Ascending aorta (tissue), 2 donors: ENCODE data around the gene BLACAT1. TPM values are rescaled to one million over a fixed set of nuclear protein-coding genes. Genes with fewer than 3 reads are reported as not detected.

Experiments used
- DNase-seq, 2 donors: peaks; one replicate each; pipeline ENCODE4 v3.0.0-alpha.2; 2019; ENCODE audit warnings: low spot score in 2 of 2
- H3K27ac ChIP-seq, 2 donors: fragments of 200-600 bp; sonication (generic); one replicate each; pipeline ENCODE4 v1.5.1; 2016 to 2017; ENCODE audit warnings: mild to moderate bottlenecking in 1 of 2
- H3K27me3 ChIP-seq: fragments of 200-600 bp; sonication (generic); one replicate; pipeline ENCODE4 v1.5.1; 2017
- H3K36me3 ChIP-seq, 2 donors: fragments of 200-600 bp; sonication (generic); one replicate each; pipeline ENCODE4 v1.5.1; 2016
- H3K4me1 ChIP-seq, 2 donors: fragments of 200-600 bp; sonication (generic); one replicate each; pipeline ENCODE4 v1.5.1; 2016 to 2017; ENCODE audit warnings: mild to moderate bottlenecking in 1 of 2
- H3K4me3 ChIP-seq, 2 donors: fragments of 200-600 bp; sonication (generic); one replicate each; pipeline ENCODE4 v1.5.1; 2016 to 2017; ENCODE audit warnings: mild to moderate bottlenecking in 1 of 2
- H3K9me3 ChIP-seq, 2 donors: fragments of 200-600 bp; sonication (generic); one replicate each; pipeline ENCODE4 v1.5.1; 2016
- CTCF ChIP-seq, 3 experiments: fragments of 200-600 bp in 2 of 3; fragments of 450-650 bp in 1 of 3; sonication (generic) in 2 of 3; IDR thresholded peaks; one replicate each; pipeline ENCODE4 v1.5.1; 2016 to 2019; ENCODE audit warnings: antibody characterized with exemption in 3 of 3, mild to moderate bottlenecking in 1 of 3, moderate library complexity in 1 of 3
- intact Hi-C: fragments of 100-400 bp; cut with DNase I; formaldehyde crosslinking; loops from one replicate; pipeline ENCODE4 v1.15.1; 2023
- total RNA-seq: library from RNA; depleted of rRNA; stranded (reverse); fragments of >200 nt; gene quantifications from one replicate; pipeline ENCODE4 v1.1.0, GENCODE V29; 2016

BLACAT1 gene
- not detected for total RNA-seq

DNA sequence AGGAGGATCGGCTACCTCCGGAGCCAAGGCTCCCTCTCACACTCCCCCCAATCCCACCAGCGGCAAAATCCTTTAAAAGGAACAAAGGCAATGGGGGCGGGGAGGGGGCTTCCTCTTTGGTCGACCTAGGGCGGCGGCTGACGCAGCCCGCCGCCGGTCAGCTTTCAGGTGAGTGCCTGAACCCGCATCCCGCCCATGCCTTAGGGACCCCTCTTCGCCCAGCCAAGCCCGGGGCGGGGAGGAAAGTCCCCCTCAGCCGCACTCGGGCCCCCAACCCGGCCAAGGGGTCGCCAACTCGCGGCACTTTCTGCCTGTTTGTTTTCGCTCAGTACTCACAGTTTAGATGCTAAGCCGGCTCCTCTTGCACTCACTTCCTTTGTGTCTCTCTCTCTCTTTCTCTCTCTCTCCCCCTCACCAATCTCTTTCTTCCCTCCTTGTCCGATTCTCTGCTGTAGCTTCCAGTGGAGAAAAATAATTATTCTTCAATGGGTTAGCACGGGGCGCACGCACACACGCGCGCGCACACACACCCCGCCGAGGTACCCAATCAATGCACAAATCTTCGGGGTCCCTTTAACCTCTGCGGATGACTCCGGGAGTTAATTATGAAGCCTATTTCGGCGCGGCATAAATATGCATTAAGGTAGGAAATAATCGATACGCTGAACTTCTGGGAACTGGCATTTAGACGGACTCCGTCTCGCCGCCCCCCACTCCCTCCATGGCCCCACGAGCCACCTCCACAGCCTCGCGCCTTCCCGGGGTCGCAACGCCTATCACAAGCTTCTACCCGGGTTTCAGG lies at the start of gene BLACAT1:
Gene BLACAT1, minus strand, starts transcription at position 465 of the 802 bp plus-strand sequence.
- Histone ChIP-seq H3K27ac (no peak within 1 kb of the TSS), H3K36me3 (no peaks in the 10 kb centered on the region), H3K4me3 (peak within 1 kb of the TSS; percentile 36 to 45), H3K27me3 (peaks cover 22% of the 10 kb centered on the region), H3K4me1 (peaks cover 4 to 15% of the 10 kb centered on the region in 2 donors), H3K9me3 (no peaks in the 10 kb centered on the region)
- DNase-seq = no peak
- TF ChIP-seq CTCF (IDR thresholded peaks at IDR 0.05) = no peak
- intact Hi-C loops = no loop called here

GRCh38 chr1:205505076-205505729 lies 49.4 kb upstream of the BLACAT1 start:
- Histone ChIP-seq H3K4me3 (peak overlapping the region; percentile 86 to 92), H3K27ac (peak overlapping the region; percentile 59 to 69), H3K4me1 (peaks cover 4 to 20% of the 10 kb centered on the region in 2 donors), H3K27me3 (no peaks in the 10 kb centered on the region), H3K9me3 (no peaks in the 10 kb centered on the region), H3K36me3 (no peaks in the 10 kb centered on the region)
- peak in 1 of 3 experiments; percentile 23 for TF ChIP-seq CTCF (IDR thresholded peaks at IDR 0.05)
- intact Hi-C loops = no loop called here
- DNase-seq = no peak

GRCh38 chr1:205504311-205505075 lies 48.6 kb upstream of the BLACAT1 start, which contains the start of gene CDK18:
Gene CDK18, plus strand, starts transcription at chr1:205504669. Its CDS starts 18,499 bp downstream, at chr1:205523168.
- intact Hi-C loops = no loop called here
- DNase-seq = peak in 1 of 2 donors; percentile 90
- TF ChIP-seq CTCF (IDR thresholded peaks at IDR 0.05) = no peak
- H3K27me3 ChIP-seq = no peaks in the 10 kb centered on the region
- H3K4me3 ChIP-seq = peak within 1 kb of the TSS; percentile 86 to 92
- no peaks in the 10 kb centered on the region for H3K36me3 ChIP-seq
- peak within 1 kb of the TSS; percentile 59 to 69 for H3K27ac ChIP-seq
- H3K9me3 ChIP-seq = no peaks in the 10 kb centered on the region
- peaks cover 0 to 17% of the 10 kb centered on the region in 2 donors for H3K4me1 ChIP-seq

GRCh38 chr1:205502992-205503391 lies 47.1 kb upstream of the BLACAT1 start:
- Histone ChIP-seq H3K36me3 (no peaks in the 10 kb centered on the region), H3K27me3 (no peaks in the 10 kb centered on the region), H3K4me3 (no peak overlapping the region), H3K4me1 (peaks cover 0 to 17% of the 10 kb centered on the region in 2 donors), H3K9me3 (no peaks in the 10 kb centered on the region), H3K27ac (no peak overlapping the region)
- no peak for TF ChIP-seq CTCF (IDR thresholded peaks at IDR 0.05)
- DNase-seq = no peak
- intact Hi-C loops = no loop called here

DNA sequence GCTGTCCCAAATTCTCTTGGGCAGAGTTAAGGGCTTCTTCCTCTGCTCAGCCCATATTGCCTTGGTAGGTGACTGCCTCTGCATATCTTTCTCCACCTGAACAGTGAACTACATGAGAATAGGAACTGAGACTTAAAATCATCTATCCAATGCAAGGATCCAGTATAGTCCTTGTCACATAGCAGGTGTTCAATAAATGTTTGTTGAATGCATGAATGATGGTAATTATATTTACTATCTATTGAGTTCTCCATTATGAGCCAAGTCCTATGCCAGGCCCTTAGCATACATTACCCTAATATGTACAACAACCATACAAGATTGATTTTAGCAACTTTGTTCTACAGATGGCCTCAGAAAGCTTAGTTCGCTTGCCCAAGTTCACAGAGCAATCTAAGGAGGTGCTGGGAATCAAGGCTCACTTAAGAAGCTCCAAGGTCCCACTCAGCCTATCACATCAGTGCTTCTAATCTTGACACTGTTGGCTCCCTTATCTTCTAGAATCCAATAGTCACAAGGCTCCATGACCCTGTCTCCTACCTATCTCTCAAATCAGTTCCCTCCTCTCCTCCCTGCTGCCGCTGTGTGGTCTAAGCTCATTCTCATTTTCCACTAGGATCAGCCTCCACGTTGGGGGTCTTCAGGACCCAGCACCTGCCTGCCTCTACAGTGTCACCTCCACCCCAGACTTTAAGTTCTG lies 46.4 kb upstream of the BLACAT1 start:
- intact Hi-C loops = no loop called here
- no peak for TF ChIP-seq CTCF (IDR thresholded peaks at IDR 0.05)

More for the DNA sequence above, 46.4 kb upstream of the BLACAT1 start:
- Histone ChIP-seq H3K9me3 (no peaks in the 10 kb centered on the region), H3K4me3 (no peak overlapping the region), H3K4me1 (peaks cover 0 to 17% of the 10 kb centered on the region in 2 donors), H3K27me3 (no peaks in the 10 kb centered on the region), H3K27ac (no peak overlapping the region), H3K36me3 (no peaks in the 10 kb centered on the region)
- no peak for DNase-seq
